ENCODE results near the gene JAG2.

JAG2 gene

GRCh38 chr14:105163040-105163742 lies 5.4 kb downstream of the JAG2 start:
- DNase-seq, result no peak

DNA sequence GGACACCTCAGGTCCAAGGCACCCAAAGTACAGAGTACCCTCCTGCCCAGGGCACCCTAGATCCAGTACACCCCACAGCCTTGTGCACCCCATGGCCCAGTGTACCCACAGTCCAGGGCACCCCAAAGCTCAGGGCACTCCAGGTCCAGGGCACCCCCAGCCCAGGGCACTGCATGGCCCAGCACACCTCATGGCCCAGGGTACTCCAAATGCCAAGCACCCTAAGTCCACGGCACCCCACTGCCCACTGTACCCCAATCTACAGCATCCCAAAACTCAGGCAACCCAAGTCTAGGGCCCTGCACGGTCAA lies 6.0 kb downstream of the JAG2 start:
- no peak for DNase-seq

- DNase-seq, result no peak
Measured at GRCh38 chr14:105161964-105162668, 6.5 kb downstream of the JAG2 start.

- no peak for DNase-seq
Measured at GRCh38 chr14:105161309-105161708, 7.3 kb downstream of the JAG2 start.

DNA sequence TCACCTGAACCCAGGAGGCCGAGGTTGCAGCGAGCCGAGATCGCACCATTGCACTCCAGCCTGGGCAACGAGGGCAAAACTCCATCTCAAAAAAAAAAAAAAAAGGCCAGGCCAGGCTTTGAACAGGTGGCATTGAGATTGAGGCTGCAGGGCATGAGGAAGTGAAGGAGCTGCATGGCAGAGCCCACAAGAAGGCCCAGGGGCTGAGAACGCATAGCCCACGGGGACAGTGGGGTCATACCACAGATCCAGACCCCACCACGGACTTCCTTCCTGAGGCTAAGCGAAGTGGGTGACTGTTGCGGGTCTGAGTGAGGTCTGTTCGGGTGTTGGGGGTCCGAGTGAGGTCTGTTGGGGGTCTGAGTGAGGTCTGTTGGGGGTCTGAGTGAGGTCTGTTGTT lies 7.8 kb downstream of the JAG2 start:
- DNase-seq, result no peak

GRCh38 chr14:105159344-105159743 lies 9.2 kb downstream of the JAG2 start:
- DNase-seq, result no peak

DNA sequence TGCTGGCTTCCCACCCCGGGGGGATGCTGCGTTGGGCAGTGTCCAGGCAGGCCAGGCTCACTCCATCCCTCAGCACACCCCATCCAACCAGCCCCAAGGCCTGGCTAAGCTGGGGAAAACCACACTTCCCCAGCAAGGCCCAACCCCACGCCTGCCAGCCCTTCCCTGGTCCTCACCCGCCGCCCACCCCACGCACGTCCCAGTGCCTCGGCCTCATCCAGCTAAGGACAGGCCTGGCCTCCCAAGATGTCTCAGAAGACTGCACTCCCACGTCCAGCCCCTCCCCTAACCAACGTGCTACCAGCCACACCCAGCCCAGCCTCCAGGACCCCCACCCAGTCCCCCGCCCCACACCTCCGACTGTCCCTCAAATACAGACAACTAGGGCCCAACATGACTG lies 9.8 kb downstream of the JAG2 start:
- no peak for DNase-seq

- no peak for DNase-seq
Measured at GRCh38 chr14:105157872-105158271, 10.7 kb downstream of the JAG2 start.

GRCh38 chr14:105156414-105157375 lies 11.9 kb downstream of the JAG2 start:
- DNase-seq, result no peak

GRCh38 chr14:105155681-105156413 lies 12.7 kb downstream of the JAG2 start:
- DNase-seq, result no peak

DNA sequence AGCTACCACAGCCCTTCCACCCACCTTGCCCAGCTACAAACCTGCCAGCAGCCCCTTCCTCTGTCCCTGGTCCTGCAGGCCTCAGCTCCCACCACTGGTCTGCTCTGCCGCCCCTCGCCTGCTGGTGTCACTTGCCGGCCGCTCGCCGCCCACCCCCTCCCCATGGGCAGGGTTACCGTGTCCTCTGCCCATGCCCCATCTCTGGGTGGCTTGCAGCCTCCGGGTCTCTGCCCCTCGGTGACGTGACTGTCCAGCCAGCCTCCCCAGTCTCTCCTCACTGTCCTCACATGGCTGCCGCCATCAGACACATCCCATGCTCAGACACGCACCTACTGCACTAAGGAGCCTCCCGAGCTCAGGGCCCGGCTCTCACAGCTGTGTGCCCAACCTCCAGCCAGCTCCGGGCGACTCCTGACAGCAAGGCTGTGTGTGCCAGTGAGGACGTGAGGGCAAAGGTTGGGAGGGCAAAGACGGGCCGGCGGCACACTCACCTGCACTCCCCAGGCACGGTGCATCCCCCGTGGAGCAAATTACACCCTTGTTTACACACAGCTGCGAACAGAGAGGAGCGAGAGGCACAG lies 13.4 kb downstream of the JAG2 start:
- no peak for DNase-seq

- no peak for DNase-seq
Measured at GRCh38 chr14:105154476-105154871, 14.1 kb downstream of the JAG2 start.

DNA sequence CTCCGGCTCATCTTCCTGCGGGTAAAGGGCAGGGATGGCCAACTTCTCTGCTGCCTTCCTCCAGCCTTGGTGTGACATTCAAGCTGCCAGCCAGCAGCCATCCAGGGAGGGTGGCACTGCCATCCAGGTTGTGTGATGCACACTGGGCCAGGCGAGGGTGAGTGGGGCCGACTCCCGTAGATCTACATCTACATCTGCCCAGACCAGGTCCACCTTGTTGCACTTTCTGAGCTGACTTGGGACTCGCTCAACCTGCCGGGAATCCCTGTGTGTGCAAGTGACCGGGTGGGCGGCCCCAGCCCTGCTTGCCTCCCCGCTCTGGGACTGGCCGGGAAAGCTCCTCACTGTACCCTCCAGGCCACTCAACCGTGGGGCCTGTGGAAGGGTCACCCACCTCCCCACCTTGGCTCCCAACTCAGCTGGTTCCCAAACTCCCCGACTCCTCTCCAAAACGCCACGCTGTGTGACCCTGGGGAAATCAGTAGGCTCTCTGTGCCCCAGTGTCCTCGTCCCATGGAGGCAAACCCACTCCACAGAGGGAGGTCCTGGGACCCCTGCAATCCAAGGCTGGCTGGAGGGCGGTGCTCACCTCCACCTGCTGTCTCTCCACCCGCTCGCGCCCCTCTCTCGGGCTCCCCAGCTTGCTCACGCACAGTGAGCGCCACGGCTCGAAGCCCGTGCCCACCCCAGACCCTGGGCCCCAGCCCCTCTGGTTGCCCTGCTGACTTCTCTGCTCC lies 14.7 kb downstream of the JAG2 start:
- no peak for DNase-seq

- no peak for DNase-seq
Measured at GRCh38 chr14:105153331-105153731, 15.2 kb downstream of the JAG2 start.

- DNase-seq, result no peak
Measured at GRCh38 chr14:105152794-105153241, 15.8 kb downstream of the JAG2 start.

- no peak for DNase-seq
Measured at GRCh38 chr14:105151838-105152793, 16.5 kb downstream of the JAG2 start.

- no peak for DNase-seq
Measured at GRCh38 chr14:105151084-105151837, 17.3 kb downstream of the JAG2 start.

- DNase-seq, result no peak
Measured at GRCh38 chr14:105150368-105151083, 18.1 kb downstream of the JAG2 start.

GRCh38 chr14:105150026-105150367 lies 18.6 kb downstream of the JAG2 start:
- no peak for DNase-seq
